Subcutaneous abdominal adipose tissue (tissue), 5 donors: ENCODE results near the gene CXCL6.

Experiments used
- H3K27ac ChIP-seq: one replicate; pipeline ENCODE4 v1.7.0; 2013; ENCODE audit warnings: low read depth, mild to moderate bottlenecking, inconsistent platforms, low read length, moderate library complexity
- H3K27me3 ChIP-seq, 5 donors: one replicate each; pipeline ENCODE4 v1.7.0; 2013; ENCODE audit warnings: low read length in 5 of 5, inconsistent platforms in 1 of 5; ENCODE audit not compliant: control insufficient read depth in 5 of 5, insufficient read depth in 4 of 5
- H3K36me3 ChIP-seq, 5 donors: one replicate each; pipeline ENCODE4 v1.7.0; 2013; ENCODE audit warnings: low read length in 5 of 5; ENCODE audit not compliant: control insufficient read depth in 5 of 5, insufficient read depth in 5 of 5
- H3K4me1 ChIP-seq, 5 donors: one replicate each; pipeline ENCODE4 v1.7.0; 2013; ENCODE audit warnings: low read length in 5 of 5, mild to moderate bottlenecking in 3 of 5, moderate library complexity in 1 of 5; ENCODE audit not compliant: control insufficient read depth in 5 of 5, insufficient read depth in 5 of 5
- H3K4me3 ChIP-seq, 5 donors: one replicate each; pipeline ENCODE4 v1.7.0; 2013; ENCODE audit warnings: low read length in 5 of 5, low read depth in 1 of 5
- H3K9ac ChIP-seq, 5 donors: one replicate each; pipeline ENCODE4 v1.7.0; 2013; ENCODE audit warnings: low read length in 5 of 5, mild to moderate bottlenecking in 4 of 5, moderate library complexity in 3 of 5
- H3K9me3 ChIP-seq, 5 donors: one replicate each; pipeline ENCODE4 v1.7.0; 2013; ENCODE audit warnings: low read length in 5 of 5; ENCODE audit not compliant: control insufficient read depth in 5 of 5
- donor health status: healthy.
- donor health status: healthy.
- donor health status: healthy.
- donor health status: healthy.
- donor health status: healthy.

CXCL6 gene

GRCh38 chr4:73839715-73840114 is 3.2 kb downstream of the CXCL6 start:
- Histone ChIP-seq H3K9ac (no peak overlapping the region), H3K9me3 (no peaks in the 10 kb centered on the region), H3K4me1 (peaks cover 0 to 7% (median 6%) of the 10 kb centered on the region in 5 donors), H3K27me3 (peaks cover 5 to 12% (median 8%) of the 10 kb centered on the region in 5 donors), H3K27ac (no peak overlapping the region), H3K4me3 (no peak overlapping the region), H3K36me3 (no peaks in the 10 kb centered on the region)

GRCh38 chr4:73841243-73841925 is 4.9 kb downstream of the CXCL6 start:
- Histone ChIP-seq H3K4me3 (no peak overlapping the region), H3K9ac (no peak overlapping the region), H3K27me3 (peaks cover 5 to 12% (median 8%) of the 10 kb centered on the region in 5 donors), H3K27ac (no peak overlapping the region), H3K36me3 (no peaks in the 10 kb centered on the region), H3K9me3 (no peaks in the 10 kb centered on the region), H3K4me1 (peaks cover 0 to 7% (median 6%) of the 10 kb centered on the region in 5 donors)

GRCh38 chr4:73842696-73843095 is 6.2 kb downstream of the CXCL6 start:
- peaks cover under 1 to 7% (median 3%) of the 10 kb centered on the region in 5 donors for H3K27me3 ChIP-seq
- H3K36me3 ChIP-seq, result no peaks in the 10 kb centered on the region
- peaks cover 0 to 2% (median 0%) of the 10 kb centered on the region in 5 donors for H3K4me1 ChIP-seq
- H3K27ac ChIP-seq, result no peak overlapping the region
- no peak overlapping the region for H3K9ac ChIP-seq
- no peak overlapping the region for H3K4me3 ChIP-seq
- no peaks in the 10 kb centered on the region for H3K9me3 ChIP-seq

- H3K27me3 ChIP-seq, result peaks cover 2 to 5% (median 3%) of the 10 kb centered on the region in 5 donors
- no peaks in the 10 kb centered on the region for H3K36me3 ChIP-seq
- no peak overlapping the region for H3K27ac ChIP-seq
- H3K4me1 ChIP-seq, result peaks cover 0 to 2% (median 0%) of the 10 kb centered on the region in 5 donors
- no peak overlapping the region for H3K4me3 ChIP-seq
- no peaks in the 10 kb centered on the region for H3K9me3 ChIP-seq
- H3K9ac ChIP-seq, result no peak overlapping the region
Measured at GRCh38 chr4:73843369-73843768, 6.9 kb downstream of the CXCL6 start.

GRCh38 chr4:73844345-73844744 is 7.9 kb downstream of the CXCL6 start:
- Histone ChIP-seq H3K4me3 (no peak overlapping the region), H3K36me3 (no peaks in the 10 kb centered on the region), H3K4me1 (peaks cover 0 to 2% (median 0%) of the 10 kb centered on the region in 5 donors), H3K27me3 (peaks cover 0 to 4% (median 2%) of the 10 kb centered on the region in 5 donors), H3K27ac (no peak overlapping the region), H3K9me3 (no peaks in the 10 kb centered on the region), H3K9ac (no peak overlapping the region)

- Histone ChIP-seq H3K36me3 (no peaks in the 10 kb centered on the region), H3K27ac (no peak overlapping the region), H3K4me1 (peaks cover 0 to 2% (median 0%) of the 10 kb centered on the region in 5 donors), H3K27me3 (peaks cover 0 to 3% (median 0%) of the 10 kb centered on the region in 5 donors), H3K4me3 (no peak overlapping the region), H3K9ac (no peak overlapping the region), H3K9me3 (no peaks in the 10 kb centered on the region)
Measured at GRCh38 chr4:73844806-73845205, 8.3 kb downstream of the CXCL6 start.

GRCh38 chr4:73847526-73848182 is 11.2 kb downstream of the CXCL6 start:
- Histone ChIP-seq H3K4me1 (peaks cover 0 to 2% (median 0%) of the 10 kb centered on the region in 5 donors), H3K36me3 (no peaks in the 10 kb centered on the region), H3K27ac (no peak overlapping the region), H3K9ac (no peak overlapping the region), H3K9me3 (no peaks in the 10 kb centered on the region), H3K4me3 (no peak overlapping the region), H3K27me3 (peaks cover 0 to 8% (median 2%) of the 10 kb centered on the region in 5 donors)

- H3K9ac ChIP-seq, result no peak overlapping the region
- H3K27me3 ChIP-seq, result peaks cover under 1 to 9% (median 7%) of the 10 kb centered on the region in 5 donors
- peaks cover under 1 to 3% (median 3%) of the 10 kb centered on the region in 5 donors for H3K4me1 ChIP-seq
- no peak overlapping the region for H3K4me3 ChIP-seq
- no peak overlapping the region for H3K27ac ChIP-seq
- H3K36me3 ChIP-seq, result no peaks in the 10 kb centered on the region
- no peaks in the 10 kb centered on the region for H3K9me3 ChIP-seq
Measured at GRCh38 chr4:73848183-73848777, 11.8 kb downstream of the CXCL6 start.

GRCh38 chr4:73850261-73850970 is 13.9 kb downstream of the CXCL6 start:
- Histone ChIP-seq H3K4me3 (no peak overlapping the region), H3K36me3 (no peaks in the 10 kb centered on the region), H3K9ac (no peak overlapping the region), H3K27ac (no peak overlapping the region), H3K27me3 (peaks cover 5 to 14% (median 12%) of the 10 kb centered on the region in 5 donors), H3K9me3 (no peaks in the 10 kb centered on the region), H3K4me1 (peaks cover 2 to 9% (median 7%) of the 10 kb centered on the region in 5 donors)
